ENCODE data around the gene NLGN4X. TPM values are rescaled to one million over a fixed set of nuclear protein-coding genes. Genes with fewer than 3 reads are reported as not detected.

Gene NLGN4X
- total RNA-seq, 1 experiment from 2014 or later, result not detected

DNA sequence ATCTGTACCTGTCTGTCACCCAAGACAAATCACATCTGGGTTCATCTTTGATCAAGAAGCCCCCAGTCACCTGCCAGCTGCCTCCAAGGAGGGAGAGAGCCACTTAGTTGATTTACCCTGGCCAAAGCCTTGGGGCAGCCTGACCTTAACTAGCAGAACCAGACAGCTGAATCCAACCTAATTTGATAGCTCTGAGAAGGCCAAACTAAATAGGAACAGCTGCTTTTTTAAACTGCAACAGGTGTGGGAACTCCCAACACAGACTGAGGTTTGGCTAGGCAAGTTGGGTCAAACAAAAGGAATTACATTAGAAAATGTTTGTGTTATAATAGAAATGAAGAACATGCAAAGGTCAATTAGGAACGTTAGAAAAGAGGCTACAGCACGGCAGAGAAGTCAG, 375.7 kb downstream of the NLGN4X start:
- TF ChIP-seq POLR2AphosphoS5 (IDR thresholded peaks at IDR 0.05; ENCODE audit: low read depth, low read length) (no peak), TCF7L2 (IDR thresholded peaks at IDR 0.05; ENCODE audit: low read depth, low read length) (no peak), SIN3A (IDR thresholded peaks at IDR 0.05; ENCODE audit: borderline replicate concordance, insufficient read depth, low read depth, low read length) (no peak)
- TF ChIP-seq, protein P1, sequence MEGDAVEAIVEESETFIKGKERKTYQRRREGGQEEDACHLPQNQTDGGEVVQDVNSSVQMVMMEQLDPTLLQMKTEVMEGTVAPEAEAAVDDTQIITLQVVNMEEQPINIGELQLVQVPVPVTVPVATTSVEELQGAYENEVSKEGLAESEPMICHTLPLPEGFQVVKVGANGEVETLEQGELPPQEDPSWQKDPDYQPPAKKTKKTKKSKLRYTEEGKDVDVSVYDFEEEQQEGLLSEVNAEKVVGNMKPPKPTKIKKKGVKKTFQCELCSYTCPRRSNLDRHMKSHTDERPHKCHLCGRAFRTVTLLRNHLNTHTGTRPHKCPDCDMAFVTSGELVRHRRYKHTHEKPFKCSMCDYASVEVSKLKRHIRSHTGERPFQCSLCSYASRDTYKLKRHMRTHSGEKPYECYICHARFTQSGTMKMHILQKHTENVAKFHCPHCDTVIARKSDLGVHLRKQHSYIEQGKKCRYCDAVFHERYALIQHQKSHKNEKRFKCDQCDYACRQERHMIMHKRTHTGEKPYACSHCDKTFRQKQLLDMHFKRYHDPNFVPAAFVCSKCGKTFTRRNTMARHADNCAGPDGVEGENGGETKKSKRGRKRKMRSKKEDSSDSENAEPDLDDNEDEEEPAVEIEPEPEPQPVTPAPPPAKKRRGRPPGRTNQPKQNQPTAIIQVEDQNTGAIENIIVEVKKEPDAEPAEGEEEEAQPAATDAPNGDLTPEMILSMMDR (IDR thresholded peaks at IDR 0.05), result no peak
- TF ChIP-seq, protein P2, sequence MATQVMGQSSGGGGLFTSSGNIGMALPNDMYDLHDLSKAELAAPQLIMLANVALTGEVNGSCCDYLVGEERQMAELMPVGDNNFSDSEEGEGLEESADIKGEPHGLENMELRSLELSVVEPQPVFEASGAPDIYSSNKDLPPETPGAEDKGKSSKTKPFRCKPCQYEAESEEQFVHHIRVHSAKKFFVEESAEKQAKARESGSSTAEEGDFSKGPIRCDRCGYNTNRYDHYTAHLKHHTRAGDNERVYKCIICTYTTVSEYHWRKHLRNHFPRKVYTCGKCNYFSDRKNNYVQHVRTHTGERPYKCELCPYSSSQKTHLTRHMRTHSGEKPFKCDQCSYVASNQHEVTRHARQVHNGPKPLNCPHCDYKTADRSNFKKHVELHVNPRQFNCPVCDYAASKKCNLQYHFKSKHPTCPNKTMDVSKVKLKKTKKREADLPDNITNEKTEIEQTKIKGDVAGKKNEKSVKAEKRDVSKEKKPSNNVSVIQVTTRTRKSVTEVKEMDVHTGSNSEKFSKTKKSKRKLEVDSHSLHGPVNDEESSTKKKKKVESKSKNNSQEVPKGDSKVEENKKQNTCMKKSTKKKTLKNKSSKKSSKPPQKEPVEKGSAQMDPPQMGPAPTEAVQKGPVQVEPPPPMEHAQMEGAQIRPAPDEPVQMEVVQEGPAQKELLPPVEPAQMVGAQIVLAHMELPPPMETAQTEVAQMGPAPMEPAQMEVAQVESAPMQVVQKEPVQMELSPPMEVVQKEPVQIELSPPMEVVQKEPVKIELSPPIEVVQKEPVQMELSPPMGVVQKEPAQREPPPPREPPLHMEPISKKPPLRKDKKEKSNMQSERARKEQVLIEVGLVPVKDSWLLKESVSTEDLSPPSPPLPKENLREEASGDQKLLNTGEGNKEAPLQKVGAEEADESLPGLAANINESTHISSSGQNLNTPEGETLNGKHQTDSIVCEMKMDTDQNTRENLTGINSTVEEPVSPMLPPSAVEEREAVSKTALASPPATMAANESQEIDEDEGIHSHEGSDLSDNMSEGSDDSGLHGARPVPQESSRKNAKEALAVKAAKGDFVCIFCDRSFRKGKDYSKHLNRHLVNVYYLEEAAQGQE (IDR thresholded peaks at IDR 0.05; ENCODE audit: insufficient read depth in 1 of 2, low read depth in 2 of 2, low read length in 1 of 2), result no peak
- in situ Hi-C loops (cut with HindIII; ENCODE audit: low pct_unique_long_range_greater_than_20kb, low sequenced_read_pairs) (no loop called here), intact Hi-C loops (cut with micrococcal nuclease; ENCODE audit: unreplicated experiment) (no loop called here)
- Histone ChIP-seq H3K27me3 (ENCODE audit: control insufficient read depth, insufficient read depth, low read length) (no peaks in the 10 kb centered on the region), H3K9me3 (ENCODE audit: control insufficient read depth, insufficient read depth, low read depth, low read length) (no peaks in the 10 kb centered on the region), H3K27ac (ENCODE audit: low read length) (no peak overlapping the region), H3K36me3 (ENCODE audit: control insufficient read depth, insufficient read depth, low read length) (no peaks in the 10 kb centered on the region), H3K4me3 (ENCODE audit: low read depth in 2 of 2, low read length in 2 of 2) (no peak overlapping the region), H3K4me1 (ENCODE audit: control insufficient read depth, insufficient read depth, low read length) (no peaks in the 10 kb centered on the region)
- POLR2A ChIA-PET, result no interaction called here
- no TSS peak for BruUV-seq (replicated peaks)
- CTCF ChIA-PET, result no interaction called here
- no peak for DNase-seq (ENCODE audit: low read depth, low spot score)
- ATAC-seq, result no peak

DNA sequence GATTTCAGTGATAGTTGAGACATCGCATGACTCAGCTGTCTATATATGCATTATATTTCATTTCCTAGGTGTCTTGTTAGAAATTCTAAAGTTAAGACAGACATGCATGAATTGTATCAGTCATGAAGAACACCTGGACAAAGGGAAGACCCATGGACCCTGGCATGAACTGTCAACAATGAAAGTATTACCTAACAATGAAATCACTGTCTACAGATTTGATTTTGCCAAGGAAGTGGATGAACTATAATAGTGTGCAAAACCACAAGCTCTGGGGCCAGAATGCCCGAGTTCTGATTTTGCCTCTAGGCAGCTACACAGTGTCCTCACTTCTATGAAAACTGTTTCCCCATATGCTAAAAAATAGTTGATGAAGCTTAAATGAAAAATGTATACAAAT, 386.1 kb downstream of the NLGN4X start:
- CTCF ChIA-PET, result no interaction called here
- BruUV-seq (replicated peaks), result no TSS peak
- no peak for ATAC-seq
- in situ Hi-C loops (cut with HindIII; ENCODE audit: low pct_unique_long_range_greater_than_20kb, low sequenced_read_pairs) (no loop called here), intact Hi-C loops (cut with micrococcal nuclease; ENCODE audit: unreplicated experiment) (no loop called here)
- Histone ChIP-seq H3K36me3 (ENCODE audit: control insufficient read depth, insufficient read depth, low read length) (no peaks in the 10 kb centered on the region), H3K27ac (ENCODE audit: low read length) (no peak overlapping the region), H3K4me1 (ENCODE audit: control insufficient read depth, insufficient read depth, low read length) (no peaks in the 10 kb centered on the region), H3K27me3 (ENCODE audit: control insufficient read depth, insufficient read depth, low read length) (no peaks in the 10 kb centered on the region), H3K4me3 (ENCODE audit: low read depth in 2 of 2, low read length in 2 of 2) (no peak overlapping the region), H3K9me3 (ENCODE audit: control insufficient read depth, insufficient read depth, low read depth, low read length) (no peaks in the 10 kb centered on the region)
- DNase-seq (ENCODE audit: low read depth, low spot score), result no peak
- TF ChIP-seq, protein P2 (IDR thresholded peaks at IDR 0.05; ENCODE audit: insufficient read depth in 1 of 2, low read depth in 2 of 2, low read length in 1 of 2), result no peak
- no peak for TF ChIP-seq SIN3A (IDR thresholded peaks at IDR 0.05; ENCODE audit: borderline replicate concordance, insufficient read depth, low read depth, low read length)
- TF ChIP-seq POLR2AphosphoS5 (IDR thresholded peaks at IDR 0.05; ENCODE audit: low read depth, low read length), result no peak
- TF ChIP-seq, protein P1 (IDR thresholded peaks at IDR 0.05), result no peak
- TF ChIP-seq TCF7L2 (IDR thresholded peaks at IDR 0.05; ENCODE audit: low read depth, low read length), result no peak
- POLR2A ChIA-PET, result no interaction called here
